GM12878 (cell line): ENCODE measurements around the gene NXN.

Source experiments
- CTCF ChIP-seq, 3 experiments: IDR thresholded peaks in 2 of 3; conservative IDR thresholded peaks in 1 of 3; 2 replicates each; pipeline ENCODE4 v1.5.1; 2011; ENCODE audit warnings: low read depth in 3 of 3, low read length in 3 of 3, mild to moderate bottlenecking in 3 of 3, control low read depth in 2 of 3, moderate library complexity in 2 of 3, inconsistent platforms in 1 of 3, mixed read lengths in 1 of 3; ENCODE audit not compliant: control insufficient read depth in 2 of 3, insufficient read depth in 1 of 3; ENCODE audit errors: extremely low read depth in 1 of 3
- FOS ChIP-seq: IDR thresholded peaks from 3 replicates; pipeline ENCODE4 v1.6.1; 2011; ENCODE audit warnings: borderline replicate concordance; ENCODE audit not compliant: insufficient read length; ENCODE audit errors: extremely low read depth
- IRF4 ChIP-seq: IDR thresholded peaks from 2 replicates; pipeline ENCODE4 v1.6.1; 2011; ENCODE audit warnings: low read depth, low read length

GRCh38 chr17:998111-998510, 18.5 kb upstream of the NXN start:
- TF ChIP-seq FOS (no peak), IRF4 (no peak), CTCF (IDR thresholded peaks at IDR 0.05 in 2 of 3, conservative IDR thresholded peaks at IDR 0.05 in 1 of 3; ENCODE audit: control insufficient read depth in 2 of 3, extremely low read depth in 1 of 3, insufficient read depth in 1 of 3, low read depth in 3 of 3, low read length in 3 of 3) (no peak)
